HAP-1 (cell line): Measurements from ENCODE around the gene PEAK1.

Experiments
- DNase-seq, 2 experiments: peaks; one replicate each; pipeline ENCODE4 v3.0.0-alpha.2; 2016 to 2020; ENCODE audit warnings: low spot score in 2 of 2
- H3K27me3 ChIP-seq: fragments of 250-450 bp; sonication (Bioruptor Pico); 2 replicates; pipeline ENCODE4 v1.5.1; 2020; ENCODE audit warnings: low read depth, mild to moderate bottlenecking, moderate library complexity
- H3K36me3 ChIP-seq: fragments of 250-450 bp; sonication (Bioruptor Pico); replicated peaks from 2 replicates; pipeline ENCODE4 v1.5.1; 2020; ENCODE audit warnings: mild to moderate bottlenecking
- H3K4me1 ChIP-seq: fragments of 250-450 bp; sonication (Bioruptor Pico); 2 replicates; pipeline ENCODE4 v1.5.1; 2020; ENCODE audit warnings: mild to moderate bottlenecking
- H3K4me3 ChIP-seq: fragments of 250-450 bp; sonication (Bioruptor Pico); 2 replicates; pipeline ENCODE4 v1.5.1; 2020; ENCODE audit warnings: mild to moderate bottlenecking, moderate library complexity
- H3K9me3 ChIP-seq: fragments of 250-450 bp; sonication (Bioruptor Pico); 2 replicates; pipeline ENCODE4 v1.5.1; 2020; ENCODE audit warnings: mild to moderate bottlenecking, moderate library complexity
- in situ Hi-C: fragments of 300-500 bp; cut with MboI; formaldehyde crosslinking; loops from 3 replicates; pipeline ENCODE4 v1.14.3; 2020; ENCODE audit warnings: low sequenced_read_pairs, inconsistent platforms, mixed read lengths

The PEAK1 gene

DNA sequence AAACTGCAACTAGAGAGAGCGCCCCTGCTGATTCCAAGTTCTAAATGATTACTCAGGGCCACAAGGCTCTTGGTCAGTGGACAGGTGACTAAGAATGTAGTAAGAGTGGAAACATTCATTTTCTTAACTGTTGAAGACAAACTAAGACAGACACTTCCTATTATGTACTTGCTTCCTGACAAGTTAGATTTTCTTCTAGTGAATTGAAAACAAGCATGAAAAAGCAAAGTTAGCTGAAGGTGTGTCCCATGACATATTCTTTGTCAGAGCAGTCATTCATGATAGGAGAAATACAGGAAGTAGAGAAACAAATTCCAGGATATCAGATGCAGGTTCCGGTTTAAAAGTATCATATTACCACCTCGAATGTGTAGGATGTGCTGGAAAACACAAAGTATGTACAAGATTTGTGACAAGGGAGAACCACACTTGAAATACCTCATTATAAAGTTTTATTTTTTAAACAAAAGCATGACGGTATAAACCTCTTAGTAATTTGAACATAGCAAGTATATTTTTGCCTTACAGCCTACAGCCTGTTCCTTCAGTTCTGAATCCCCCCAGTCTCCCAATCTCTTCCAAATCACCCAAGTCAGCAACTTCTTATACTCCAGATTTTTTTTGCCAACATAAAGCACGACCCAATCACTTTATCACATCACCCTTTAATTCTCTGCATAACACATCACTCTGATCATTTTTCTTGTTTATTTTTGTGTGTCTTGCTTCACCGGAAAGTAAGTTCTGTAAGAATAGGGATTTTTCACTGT is 355.2 kb downstream of the PEAK1 start:
- Histone ChIP-seq H3K36me3 (peaks cover 4% of the 10 kb centered on the region; the same call in 1 of the 2 replicates), H3K4me1 (peaks cover 47% of the 10 kb centered on the region), H3K9me3 (no peaks in the 10 kb centered on the region), H3K27me3 (no peaks in the 10 kb centered on the region), H3K4me3 (no peak overlapping the region)
- in situ Hi-C loops: no loop called here
- no peak for DNase-seq

- no peak for DNase-seq
- in situ Hi-C loops: no loop called here
- Histone ChIP-seq H3K27me3 (no peaks in the 10 kb centered on the region), H3K9me3 (no peaks in the 10 kb centered on the region), H3K4me1 (peaks cover 41% of the 10 kb centered on the region), H3K36me3 (peaks cover 1% of the 10 kb centered on the region; the same call in 1 of the 2 replicates), H3K4me3 (no peak overlapping the region)
Measured at GRCh38 chr15:77064063-77064462, 355.8 kb downstream of the PEAK1 start.

DNA sequence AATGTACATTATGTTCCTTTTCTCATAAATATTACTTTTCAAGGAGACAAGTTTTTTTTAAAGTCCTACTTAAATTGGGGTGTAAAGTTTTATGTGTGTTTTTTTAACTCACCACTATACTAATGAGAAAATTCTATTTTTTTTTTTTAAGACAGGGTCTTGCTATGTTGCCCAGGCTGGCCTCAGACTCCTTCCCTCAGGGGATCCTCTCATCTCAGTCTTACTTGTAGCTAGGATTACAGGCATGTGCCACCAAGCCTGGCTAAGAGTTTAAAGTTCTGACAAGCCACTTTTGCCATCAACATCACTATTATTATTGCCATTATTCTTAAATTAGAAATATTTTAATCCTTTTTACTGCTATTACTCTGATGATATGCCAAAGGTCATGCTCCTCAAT is 356.7 kb downstream of the PEAK1 start:
- peaks cover 39% of the 10 kb centered on the region for H3K4me1 ChIP-seq
- in situ Hi-C loops: no loop called here
- H3K36me3 ChIP-seq: no peaks in the 10 kb centered on the region
- no peaks in the 10 kb centered on the region for H3K27me3 ChIP-seq
- H3K4me3 ChIP-seq: no peak overlapping the region
- no peaks in the 10 kb centered on the region for H3K9me3 ChIP-seq
- DNase-seq: no peak

- in situ Hi-C loops: no loop called here
- H3K27me3 ChIP-seq: no peaks in the 10 kb centered on the region
- H3K4me3 ChIP-seq: no peak overlapping the region
- no peak for DNase-seq
- H3K36me3 ChIP-seq: no peaks in the 10 kb centered on the region
- peaks cover 25% of the 10 kb centered on the region for H3K4me1 ChIP-seq
- H3K9me3 ChIP-seq: no peaks in the 10 kb centered on the region
Measured at GRCh38 chr15:77060546-77060945, 359.4 kb downstream of the PEAK1 start.

DNA sequence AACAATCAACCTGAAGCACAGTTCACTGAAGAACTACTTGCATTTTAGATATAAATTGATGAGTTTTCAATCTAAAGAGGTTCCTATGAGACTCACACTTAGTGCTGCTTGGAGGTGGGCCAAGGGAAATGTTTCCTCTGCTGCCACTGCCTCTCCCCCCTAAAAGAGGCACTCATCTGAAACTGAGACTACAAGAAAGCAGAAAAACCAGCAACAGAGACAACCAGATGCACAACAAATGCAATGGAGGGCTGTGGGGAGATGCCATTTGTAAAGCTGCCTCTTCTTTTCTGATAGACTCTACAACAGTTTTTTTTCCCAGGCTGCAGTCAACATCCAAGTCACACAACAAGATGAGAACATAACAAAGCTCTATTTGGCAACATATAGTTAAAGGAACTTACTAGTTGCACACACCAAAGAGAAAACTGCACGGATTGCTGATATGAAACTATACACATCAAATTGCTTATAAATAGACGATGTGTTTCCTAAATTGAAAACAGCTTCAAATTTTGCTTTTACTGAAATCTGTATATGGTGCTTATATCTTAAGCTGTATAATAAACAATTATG is 360.0 kb downstream of the PEAK1 start:
- in situ Hi-C loops: no loop called here
- Histone ChIP-seq H3K27me3 (no peaks in the 10 kb centered on the region), H3K4me1 (peaks cover 23% of the 10 kb centered on the region), H3K4me3 (no peak overlapping the region), H3K36me3 (no peaks in the 10 kb centered on the region), H3K9me3 (no peaks in the 10 kb centered on the region)
- DNase-seq: no peak

DNA sequence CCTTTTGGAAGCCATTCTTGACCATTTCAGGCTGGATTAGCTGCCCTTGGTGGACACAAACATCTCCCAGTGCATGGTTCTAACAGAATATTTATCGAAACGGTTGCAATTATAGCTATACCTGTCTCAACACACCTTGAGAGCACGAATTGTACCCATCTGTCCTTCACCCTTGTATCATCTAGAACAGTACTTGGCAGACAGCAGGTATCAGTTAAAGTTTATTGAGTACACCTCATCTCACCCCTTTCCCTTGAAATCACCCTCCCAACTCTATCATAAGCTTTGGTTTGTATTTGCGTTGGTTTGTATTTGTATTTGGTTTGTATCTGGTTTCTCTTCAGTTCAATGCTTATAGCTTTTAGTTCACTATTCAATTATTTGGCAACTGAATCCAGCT is 361.4 kb downstream of the PEAK1 start:
- Histone ChIP-seq H3K4me1 (peaks cover 9% of the 10 kb centered on the region), H3K9me3 (no peaks in the 10 kb centered on the region), H3K36me3 (peaks cover 9% of the 10 kb centered on the region), H3K27me3 (no peaks in the 10 kb centered on the region), H3K4me3 (no peak overlapping the region)
- in situ Hi-C loops: no loop called here
- no peak for DNase-seq

DNA sequence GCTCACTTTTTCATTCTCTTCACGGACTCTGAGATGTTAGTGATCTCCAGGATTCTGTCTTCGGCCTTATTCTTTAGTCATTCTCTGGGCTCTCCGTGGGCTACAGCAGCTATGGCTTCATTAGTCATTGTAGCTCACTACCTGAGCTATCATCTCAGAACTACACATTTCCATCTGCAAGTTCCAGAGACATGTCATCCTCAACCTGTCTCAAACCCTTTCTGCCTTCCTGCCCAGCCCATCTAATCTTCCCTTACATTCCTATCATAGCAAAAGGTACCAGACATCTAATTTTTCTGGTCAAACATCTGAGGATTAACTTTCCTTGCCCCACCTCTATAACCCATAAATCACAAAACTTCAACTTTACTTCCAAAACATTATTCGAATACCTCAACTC is 362.2 kb downstream of the PEAK1 start:
- H3K9me3 ChIP-seq: no peaks in the 10 kb centered on the region
- no peaks in the 10 kb centered on the region for H3K27me3 ChIP-seq
- DNase-seq: no peak
- peaks cover 12% of the 10 kb centered on the region for H3K36me3 ChIP-seq
- H3K4me1 ChIP-seq: peaks cover 8% of the 10 kb centered on the region
- H3K4me3 ChIP-seq: no peak overlapping the region
- in situ Hi-C loops: no loop called here

DNA sequence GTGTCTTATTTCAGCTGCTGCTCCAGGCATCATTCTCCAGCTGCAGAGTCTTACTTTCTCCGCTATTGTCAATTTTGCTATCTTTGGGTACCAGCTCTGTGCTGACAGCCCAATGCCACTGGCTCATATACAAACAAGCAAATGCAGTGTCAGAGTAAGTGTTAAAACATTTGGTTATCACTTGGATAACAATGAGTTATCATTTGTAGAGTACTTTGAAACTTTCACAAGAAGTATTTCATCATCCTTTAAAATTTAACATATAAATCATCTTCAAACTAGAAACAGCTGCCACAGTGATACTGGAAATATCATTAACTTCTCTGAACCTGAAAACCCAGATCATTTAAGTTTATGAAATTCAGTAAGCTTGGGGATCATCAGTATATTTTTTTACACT is 362.8 kb downstream of the PEAK1 start:
- in situ Hi-C loops: no loop called here

DNA sequence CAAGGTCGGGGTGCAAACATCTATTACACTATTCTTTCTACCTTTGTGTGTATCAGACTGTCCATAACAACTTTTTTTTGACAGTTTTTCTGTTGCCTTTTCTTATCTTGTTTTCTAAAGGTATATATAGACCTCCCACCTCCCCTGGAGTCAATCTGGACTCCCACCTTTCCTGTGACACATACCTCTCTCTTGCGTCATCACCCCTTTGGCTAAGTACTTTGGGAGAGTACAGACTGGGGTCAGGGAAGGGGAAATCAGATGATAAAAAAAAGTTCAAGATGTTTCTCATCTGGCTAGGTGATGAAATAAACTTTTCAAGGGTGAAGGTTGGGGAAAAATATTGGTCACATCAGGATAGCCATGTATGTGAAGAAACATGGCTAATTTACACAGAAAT is 366.2 kb downstream of the PEAK1 start:
- Histone ChIP-seq H3K4me3 (no peak overlapping the region), H3K9me3 (no peaks in the 10 kb centered on the region), H3K27me3 (no peaks in the 10 kb centered on the region), H3K4me1 (no peaks in the 10 kb centered on the region; the same call in 1 of the 2 replicates), H3K36me3 (peaks cover 32% of the 10 kb centered on the region)
- in situ Hi-C loops: no loop called here
- no peak for DNase-seq

More for the DNA sequence above, 362.8 kb downstream of the PEAK1 start:
- Histone ChIP-seq H3K4me3 (no peak overlapping the region), H3K9me3 (no peaks in the 10 kb centered on the region), H3K27me3 (no peaks in the 10 kb centered on the region), H3K36me3 (peaks cover 18% of the 10 kb centered on the region), H3K4me1 (peaks cover 7% of the 10 kb centered on the region)
- DNase-seq: no peak

DNA sequence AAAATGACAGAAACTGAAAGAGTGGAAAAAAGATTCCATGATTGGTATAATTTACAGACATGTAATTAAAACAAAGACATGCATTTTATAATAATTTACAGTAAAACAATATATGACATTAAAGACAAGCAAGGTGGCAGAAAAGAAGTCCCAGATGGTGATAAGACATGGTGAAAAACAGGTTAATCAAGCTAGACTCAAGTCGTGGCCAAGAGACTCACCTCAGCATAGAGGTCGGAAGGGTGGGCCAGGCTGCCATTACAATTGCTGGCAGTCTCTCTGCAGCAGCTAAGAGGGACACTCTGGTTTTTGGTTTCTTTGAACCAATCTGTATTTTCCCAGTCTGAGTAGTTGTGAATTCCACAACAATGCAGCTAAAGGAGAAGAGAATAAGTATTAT is 367.3 kb downstream of the PEAK1 start:
- H3K4me3 ChIP-seq: no peak overlapping the region
- DNase-seq: no peak
- H3K27me3 ChIP-seq: no peaks in the 10 kb centered on the region
- no peaks in the 10 kb centered on the region for H3K9me3 ChIP-seq
- H3K36me3 ChIP-seq: peaks cover 41% of the 10 kb centered on the region
- in situ Hi-C loops: no loop called here
- no peaks in the 10 kb centered on the region for H3K4me1 ChIP-seq
